Measurements from ENCODE around the gene USP46. TPM values are rescaled to one million over a fixed set of nuclear protein-coding genes. Genes with fewer than 3 reads are reported as not detected.
A peak's percentile ranks its signal among the peaks of the same experiment; 100 is the strongest.

Gene USP46
- total RNA-seq, 1 donor from 2014 or later: 32.4 TPM

GRCh38 chr4:52545099-52546069 is 113.7 kb downstream of the USP46 start:
- Mint-ChIP-seq H3K4me1 (ENCODE audit: unreplicated experiment) (peaks cover 9% of the 10 kb centered on the region), H3K27me3 (ENCODE audit: unreplicated experiment) (peaks cover 2% of the 10 kb centered on the region), H3K27ac (ENCODE audit: unreplicated experiment) (no peak overlapping the region), H3K4me3 (ENCODE audit: unreplicated experiment) (no peak overlapping the region), H3K9me3 (ENCODE audit: unreplicated experiment) (no peaks in the 10 kb centered on the region), H3K36me3 (ENCODE audit: low read depth, unreplicated experiment) (no peaks in the 10 kb centered on the region)
- peak; percentile 79 for TF ChIP-seq CTCF (IDR thresholded peaks at IDR 0.05; ENCODE audit: unreplicated experiment)
- DNase-seq (ENCODE audit: low spot score): peak; percentile 81

Other genes with a start within 250 kb of the USP46 start
- gene ERVMER34-1, start 92.1 kb upstream of the USP46 start, total RNA-seq (ENCODE audit: unreplicated experiment): 0.44 TPM
- 0.64 TPM for gene RASL11B, start 203.0 kb upstream of the USP46 start, total RNA-seq (ENCODE audit: unreplicated experiment)